ENCODE results near the gene FMNL2.

FMNL2 gene

GRCh38 chr2:152674334-152674733 lies 339.4 kb downstream of the FMNL2 start:
- DNase-seq, result no peak

- DNase-seq, result no peak
Observed at GRCh38 chr2:152676461-152676860, 341.5 kb downstream of the FMNL2 start.

DNA sequence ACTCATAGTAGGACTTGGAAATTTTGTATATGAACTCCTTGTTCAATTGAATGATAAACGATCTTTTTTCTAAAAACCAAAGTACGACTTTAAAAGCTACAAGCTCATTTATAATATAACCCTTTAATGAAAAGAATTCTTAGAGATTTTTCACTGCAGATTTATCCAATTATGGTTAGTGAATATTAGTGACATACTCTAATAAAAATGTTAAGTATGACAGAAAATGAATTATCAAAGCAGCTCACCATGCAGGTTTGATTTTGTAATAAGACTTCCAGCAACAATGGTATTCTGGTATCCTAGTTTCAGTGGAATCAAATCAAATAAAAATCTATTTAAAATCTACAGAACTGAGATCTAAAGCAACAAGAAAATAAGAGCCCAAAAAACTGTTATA lies 343.8 kb downstream of the FMNL2 start:
- no peak for DNase-seq

GRCh38 chr2:152682663-152683062 lies 347.7 kb downstream of the FMNL2 start:
- no peak for DNase-seq

- no peak for DNase-seq
Observed at GRCh38 chr2:152683400-152683799, 348.4 kb downstream of the FMNL2 start.

DNA sequence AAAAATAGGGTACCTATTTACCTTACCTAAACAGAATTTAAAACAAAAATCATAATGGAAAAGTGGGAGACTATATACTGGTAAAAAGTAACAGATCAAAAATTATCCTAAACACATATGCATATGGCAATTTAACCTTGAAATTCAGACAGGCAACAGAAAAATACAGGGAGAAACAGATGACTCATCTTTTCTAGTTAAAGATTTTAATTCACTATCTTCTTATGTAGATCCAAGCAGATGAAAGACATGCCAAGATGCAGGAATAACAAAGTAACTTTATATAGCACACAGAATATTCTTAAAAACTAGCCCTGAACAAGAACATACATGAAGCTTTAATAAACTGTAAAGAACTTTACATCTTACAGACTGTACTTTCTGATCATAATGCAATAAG lies 351.3 kb downstream of the FMNL2 start:
- no peak for DNase-seq

GRCh38 chr2:152693033-152693432 lies 358.1 kb downstream of the FMNL2 start:
- DNase-seq, result peak in 1 of 5 donors; percentile 46

- peak in 2 of 5 donors; percentile 2 to 56 for DNase-seq
Observed at GRCh38 chr2:152694161-152694661, 359.2 kb downstream of the FMNL2 start.

GRCh38 chr2:152695763-152696162 lies 360.8 kb downstream of the FMNL2 start:
- DNase-seq, result no peak

DNA sequence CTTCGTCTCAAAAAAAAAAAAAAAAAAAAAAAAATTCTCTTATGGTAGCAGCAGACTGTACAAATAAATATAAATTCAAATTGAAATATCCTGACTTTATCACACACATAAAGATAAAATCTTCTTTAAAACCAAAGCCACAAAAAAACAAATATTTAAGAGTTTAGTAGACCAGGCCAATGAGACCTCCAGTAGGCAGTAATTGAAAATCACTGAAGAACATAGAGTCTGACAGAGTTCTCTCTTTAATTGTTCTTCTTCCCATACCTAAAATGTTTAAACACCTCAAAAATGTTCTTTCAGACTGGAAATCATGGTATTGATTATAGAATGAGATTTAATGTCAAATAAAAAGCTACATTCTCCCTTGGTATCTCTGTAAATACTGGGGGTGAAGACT lies 361.5 kb downstream of the FMNL2 start:
- no peak for DNase-seq

All from T-helper 1 cell (primary cell).